CD4-positive, alpha-beta T cell treated with Interleukin-10 for 1 hour (primary cell): ENCODE results near the gene PRR15L.
"Not testable (repeated sequence)": the region's sequence is repeated elsewhere in the genome, so short reads cannot be mapped to it uniquely, and the experiment has no call there.

Experiments used
- DNase-seq: peaks from one replicate; pipeline ENCODE4 v3.0.0-alpha.2; 2020

PRR15L gene

DNA sequence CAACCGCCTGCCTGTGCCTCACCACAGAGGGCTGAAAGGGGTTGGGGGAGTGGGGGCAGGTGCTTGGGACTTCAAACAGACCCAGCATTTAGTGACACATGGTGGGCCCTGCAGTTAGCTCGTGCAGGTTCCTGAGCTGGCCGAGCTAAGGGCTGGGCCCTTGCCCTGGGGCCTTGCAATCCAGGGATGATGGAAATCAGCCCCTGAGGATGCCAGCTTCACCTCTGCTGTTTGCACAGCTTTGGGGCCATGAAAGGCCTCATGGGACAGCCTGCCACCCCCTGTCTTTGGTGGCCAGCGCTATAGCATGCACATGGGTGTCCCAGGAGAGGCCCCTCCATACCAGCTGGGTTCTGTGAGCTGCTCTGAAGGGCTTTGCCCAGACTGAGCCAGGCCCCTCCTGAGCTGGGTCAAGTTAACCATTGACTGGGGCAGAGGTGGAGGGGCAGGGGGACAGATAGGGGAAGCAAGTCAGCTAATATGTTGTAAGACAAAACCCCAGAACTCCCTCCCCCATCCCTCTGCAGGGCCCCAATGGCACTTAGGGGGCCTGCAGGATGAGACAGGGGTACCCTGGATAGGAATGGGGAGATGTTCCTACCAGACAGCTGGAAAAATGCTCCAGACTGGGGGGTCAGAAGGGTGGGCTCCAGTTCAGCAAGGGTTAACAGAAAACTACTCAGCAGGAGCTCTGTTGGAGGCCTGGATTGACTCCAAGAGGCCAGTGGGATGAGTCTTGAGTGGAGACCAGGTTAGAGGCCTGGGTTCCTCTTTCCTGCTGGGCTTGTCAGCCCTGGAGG is 692 bp downstream of the PRR15L start:
- DNase-seq = no peak

DNA sequence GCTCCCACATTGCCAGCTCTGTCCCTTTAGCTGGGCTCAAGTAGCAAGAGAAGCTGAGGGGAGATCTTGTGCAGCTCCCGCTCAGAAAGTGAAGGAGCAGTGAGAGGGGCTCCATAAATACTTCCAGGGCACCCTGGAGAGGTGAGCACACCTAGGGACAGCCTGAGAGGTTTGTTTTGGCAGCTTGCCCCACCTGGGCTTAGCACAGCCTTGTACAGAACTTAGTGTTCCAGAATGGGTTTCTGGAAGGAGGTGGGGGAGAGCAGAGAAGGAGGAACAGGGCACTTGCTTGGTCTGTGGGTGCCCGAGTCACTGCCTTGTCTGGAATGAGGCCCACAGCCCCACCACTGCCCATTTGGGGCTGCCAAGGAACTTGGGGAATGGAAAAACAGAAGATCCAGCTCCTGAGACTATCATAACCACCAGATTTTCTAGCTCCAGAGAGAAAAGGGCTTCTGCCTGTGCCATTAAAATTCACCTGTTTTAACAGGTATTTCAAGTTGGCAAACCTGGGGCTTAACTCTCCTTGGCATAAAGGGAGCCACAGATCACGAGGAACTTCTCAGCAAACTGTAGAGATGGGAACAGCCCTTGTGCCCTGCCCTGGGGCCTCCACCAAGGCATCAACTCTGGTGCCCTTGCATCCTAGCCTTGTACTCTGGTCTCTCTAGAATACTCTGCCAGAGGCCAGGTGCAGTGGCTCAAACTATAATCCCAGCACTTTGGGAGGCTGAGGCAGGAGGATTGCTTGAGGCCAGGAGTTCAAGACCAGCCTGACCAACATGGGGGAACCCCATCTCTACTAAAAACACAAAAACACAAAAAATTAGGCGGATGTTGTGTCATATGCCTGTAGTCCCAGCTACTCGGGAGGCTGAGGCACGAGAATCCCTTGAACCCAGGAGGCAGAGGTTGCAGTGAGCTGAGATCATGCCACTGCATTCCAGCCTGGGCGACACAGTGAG is 1.9 kb downstream of the PRR15L start:
- no peak for DNase-seq

DNA sequence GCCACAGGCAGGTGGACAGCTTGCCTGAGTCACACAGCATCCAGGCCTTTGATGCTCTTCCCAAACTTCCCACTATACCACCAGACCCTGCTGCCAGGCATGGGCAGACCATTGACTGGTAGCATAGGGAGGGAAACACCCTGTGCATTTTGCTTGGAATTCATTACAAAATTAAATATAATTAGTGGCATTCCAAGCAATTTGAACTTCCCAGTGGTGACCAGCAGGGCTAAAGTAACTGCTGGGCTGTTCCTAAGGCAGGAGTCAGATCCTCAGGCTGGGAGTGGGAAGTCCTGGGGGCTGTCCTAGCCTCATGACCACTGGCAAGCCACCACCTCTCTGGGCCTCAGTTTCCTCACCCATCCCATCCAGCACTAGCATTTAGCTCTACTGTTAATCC is 3.8 kb downstream of the PRR15L start:
- DNase-seq = no peak

DNA sequence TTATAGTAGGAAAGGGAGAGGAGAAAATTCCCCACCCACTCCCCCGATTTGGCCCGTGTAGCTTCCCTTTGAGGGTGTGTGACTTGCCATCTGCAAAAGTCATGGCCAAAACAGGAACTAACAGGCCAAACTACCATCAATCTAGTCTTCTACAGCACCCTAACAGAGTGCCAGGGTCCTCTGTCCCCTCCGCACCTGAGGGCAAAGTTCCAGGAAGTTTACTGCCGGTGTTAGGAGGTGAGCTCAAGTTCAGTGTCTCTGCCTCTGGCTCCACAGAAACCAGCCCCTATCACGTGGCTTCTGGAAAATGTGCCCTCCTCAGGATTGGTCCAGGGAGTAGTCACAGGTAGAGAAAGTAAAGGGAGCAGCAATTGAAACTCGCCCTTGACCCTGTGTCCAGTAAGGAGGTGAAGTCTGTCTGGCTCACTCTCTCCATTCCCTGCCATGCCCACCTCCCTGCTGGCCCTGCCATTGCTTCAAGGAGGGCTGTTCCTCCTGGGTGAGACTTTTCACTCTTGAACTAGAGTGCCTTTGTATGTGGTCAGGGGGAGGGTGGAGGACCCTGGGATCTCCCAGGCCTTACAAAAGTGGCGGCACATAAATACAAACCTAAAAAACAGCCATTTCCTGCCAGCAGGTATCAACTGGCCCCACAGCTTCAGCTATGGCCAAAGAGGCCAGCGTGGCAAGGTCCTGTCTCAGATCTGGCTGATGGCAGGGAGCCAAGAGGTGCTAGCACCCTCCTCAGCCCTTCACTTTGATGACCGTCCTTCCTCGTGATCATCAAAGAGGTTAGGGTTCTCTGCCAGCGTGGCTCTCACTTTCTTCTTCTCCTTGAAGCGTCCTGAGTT is 5.3 kb downstream of the PRR15L start:
- no peak for DNase-seq

DNA sequence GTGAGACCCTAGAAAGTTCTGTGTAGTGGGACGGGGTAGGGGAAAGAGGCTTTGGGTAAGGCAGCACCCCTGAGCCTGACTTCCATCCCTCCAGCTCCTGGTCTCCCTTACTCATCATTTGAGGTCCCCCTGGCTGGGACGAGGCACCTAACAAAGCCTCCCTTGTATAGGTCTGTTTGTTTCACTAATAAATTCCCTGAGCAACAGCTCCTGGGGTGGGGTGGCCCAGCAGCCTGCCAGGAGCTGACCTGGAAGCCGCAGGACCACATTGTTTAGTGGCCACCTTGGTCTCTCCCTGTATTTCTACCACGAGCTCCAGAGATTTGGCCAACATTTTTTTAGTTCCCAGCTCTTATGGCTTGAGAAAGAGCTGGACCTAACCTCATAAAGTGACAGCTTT is 7.2 kb downstream of the PRR15L start:
- no peak for DNase-seq

DNA sequence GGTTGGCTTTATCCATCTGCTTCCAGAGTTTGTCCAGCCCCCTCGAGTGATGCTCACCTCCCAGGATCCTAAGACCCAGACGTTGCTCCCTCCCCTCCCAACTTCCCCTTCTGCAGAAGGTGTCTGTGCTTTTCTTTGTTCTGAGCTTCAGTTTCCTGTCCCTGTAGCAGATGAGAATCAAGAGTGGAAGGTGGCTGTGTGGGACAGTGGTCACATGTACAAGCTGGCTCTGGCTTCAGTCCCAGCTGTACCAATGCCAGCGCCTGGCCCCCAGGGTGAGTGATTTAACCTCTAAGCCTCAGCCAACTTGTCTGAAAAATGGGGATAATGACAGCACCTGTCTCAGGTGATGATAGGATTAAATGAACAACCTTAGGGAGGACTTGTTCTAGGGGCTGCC is 7.7 kb downstream of the PRR15L start:
- no peak for DNase-seq

DNA sequence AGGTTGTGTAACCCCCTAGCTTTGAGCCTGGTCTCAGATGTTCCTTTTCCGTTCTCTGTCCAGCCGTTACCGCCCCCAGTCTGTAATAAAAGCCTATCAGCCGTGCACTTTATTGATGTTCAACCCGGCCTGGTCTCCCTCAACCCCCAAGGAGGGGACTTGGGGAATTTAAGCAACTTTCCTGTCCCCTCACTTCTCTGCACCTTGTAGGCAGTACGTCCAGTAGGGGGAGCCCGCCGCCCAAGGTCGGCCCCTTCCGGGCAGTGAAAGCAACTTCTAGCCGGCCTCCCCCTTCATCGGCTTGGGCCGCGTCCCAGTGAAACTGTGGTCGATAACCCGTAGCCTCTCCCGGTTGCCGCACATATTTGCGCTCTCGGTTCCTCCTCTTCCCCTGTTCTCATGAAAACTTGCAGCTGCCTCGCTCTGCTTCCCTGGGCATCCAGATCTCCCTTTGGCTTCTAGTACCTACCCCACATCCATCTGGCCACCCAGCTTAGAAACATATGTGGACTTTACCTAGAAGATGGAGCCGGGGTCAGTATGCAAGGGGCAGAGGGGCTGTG is 8.4 kb downstream of the PRR15L start:
- DNase-seq = peak; percentile 81

DNA sequence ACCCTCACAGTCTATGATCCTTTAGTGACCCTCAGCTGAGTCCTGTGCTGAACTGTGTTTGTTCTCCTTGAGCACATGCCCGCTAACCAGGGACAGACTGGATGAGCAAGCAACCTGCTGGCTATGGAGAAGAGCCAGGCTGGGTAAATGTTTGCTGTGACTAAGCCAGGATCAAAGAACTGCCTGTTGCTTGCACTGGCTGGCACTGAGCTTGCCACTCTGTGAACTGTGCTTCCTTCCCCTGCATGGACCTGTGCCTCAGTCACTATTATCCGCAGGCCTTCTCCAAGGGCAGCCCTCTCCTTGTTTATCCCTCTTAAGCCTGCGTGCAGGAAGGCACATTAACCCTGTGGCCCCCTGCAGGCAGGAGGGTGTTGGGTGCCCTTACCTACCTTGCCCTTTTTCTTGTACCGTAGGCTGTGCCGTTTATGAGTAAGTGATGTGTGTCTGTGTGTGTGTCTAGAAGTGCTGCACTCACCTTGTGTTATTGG is 8.9 kb downstream of the PRR15L start:
- no peak for DNase-seq

DNA sequence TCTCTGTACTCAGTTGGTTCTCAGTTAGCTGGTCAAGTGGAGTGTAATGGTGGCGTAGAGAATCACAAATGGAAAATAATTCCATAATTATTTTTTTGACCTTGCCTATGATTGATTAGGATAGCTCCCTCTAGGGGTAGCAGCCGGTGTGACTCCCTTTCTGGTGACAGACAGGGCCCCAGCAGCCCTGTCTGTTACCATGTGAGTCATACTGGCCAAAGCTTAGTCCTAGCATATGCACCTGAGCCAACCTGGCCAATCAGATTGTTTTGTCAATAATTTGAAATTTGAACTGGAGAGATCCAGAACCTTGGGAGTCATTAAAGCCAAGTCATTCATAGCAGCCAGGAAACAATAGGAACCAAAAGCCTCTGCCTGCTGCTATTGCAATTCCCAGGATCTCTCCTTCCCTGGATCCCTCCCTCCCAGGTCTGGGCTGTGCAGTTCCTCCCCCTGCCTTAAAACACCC is 10.7 kb downstream of the PRR15L start:
- peak; percentile 81 for DNase-seq

DNA sequence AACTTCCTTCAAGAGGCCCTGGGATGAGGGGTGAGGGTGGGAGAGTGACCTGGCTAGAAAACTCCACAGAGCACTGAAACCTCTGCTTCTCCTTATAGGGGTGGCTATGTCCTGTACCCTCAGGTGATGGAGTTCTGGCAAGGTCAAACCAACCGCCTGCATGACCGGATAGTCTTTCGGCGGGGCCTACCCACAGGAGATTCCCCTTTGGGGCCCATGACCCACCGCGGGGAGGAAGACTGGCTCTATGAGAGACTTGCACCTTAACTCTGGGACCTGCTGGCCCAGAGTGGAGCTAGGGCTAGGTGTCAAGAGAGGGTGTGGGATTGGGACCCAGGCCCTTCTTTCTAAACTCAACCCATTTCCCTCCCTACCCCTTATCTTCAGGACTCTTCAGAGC is 11.2 kb downstream of the PRR15L start:
- no peak for DNase-seq

DNA sequence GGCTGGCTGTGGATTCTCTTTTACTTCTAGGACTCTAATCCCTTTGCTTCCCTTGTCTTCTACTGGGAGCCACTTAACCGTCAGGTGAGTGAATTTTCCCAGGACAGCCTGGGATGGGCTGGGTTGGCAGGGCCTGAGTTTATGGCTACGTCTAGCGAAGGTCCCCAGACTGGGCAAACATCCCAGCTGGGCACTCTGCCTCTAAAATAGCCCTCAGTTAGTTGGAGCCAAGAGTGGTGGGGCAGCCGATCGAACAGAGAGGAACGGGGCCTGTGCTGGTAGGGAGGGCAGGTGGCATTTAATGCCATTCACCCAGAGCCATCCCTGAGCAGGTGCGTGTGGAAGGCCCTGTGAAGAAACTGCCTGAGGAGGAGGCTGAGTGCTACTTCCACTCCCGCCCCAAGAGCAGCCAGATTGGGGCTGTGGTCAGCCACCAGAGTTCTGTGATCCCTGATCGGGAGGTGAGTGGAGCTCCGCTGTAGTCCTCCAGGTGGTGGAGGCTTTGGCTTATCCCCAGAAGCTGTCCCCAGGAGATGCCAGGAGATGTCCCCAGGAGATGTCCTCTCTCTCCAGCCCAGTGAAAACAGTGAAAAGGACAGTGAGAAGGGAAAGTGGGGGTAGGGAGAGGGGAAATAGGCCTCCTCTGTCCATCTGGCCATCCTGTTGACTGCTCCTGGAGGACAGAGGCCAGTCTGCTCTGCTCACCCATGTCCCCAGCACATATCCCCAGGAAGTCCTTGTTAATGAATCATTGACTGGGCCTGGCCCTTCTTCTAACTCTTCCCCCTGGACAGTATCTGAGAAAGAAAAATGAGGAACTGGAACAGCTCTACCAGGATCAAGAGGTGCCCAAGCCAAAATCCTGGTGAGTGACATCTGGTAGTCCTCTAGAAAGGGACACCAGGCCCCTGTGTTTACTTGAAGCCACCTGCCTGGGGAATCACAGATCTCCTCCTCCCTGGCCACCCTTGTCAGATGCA is 11.9 kb downstream of the PRR15L start:
- no peak for DNase-seq

DNA sequence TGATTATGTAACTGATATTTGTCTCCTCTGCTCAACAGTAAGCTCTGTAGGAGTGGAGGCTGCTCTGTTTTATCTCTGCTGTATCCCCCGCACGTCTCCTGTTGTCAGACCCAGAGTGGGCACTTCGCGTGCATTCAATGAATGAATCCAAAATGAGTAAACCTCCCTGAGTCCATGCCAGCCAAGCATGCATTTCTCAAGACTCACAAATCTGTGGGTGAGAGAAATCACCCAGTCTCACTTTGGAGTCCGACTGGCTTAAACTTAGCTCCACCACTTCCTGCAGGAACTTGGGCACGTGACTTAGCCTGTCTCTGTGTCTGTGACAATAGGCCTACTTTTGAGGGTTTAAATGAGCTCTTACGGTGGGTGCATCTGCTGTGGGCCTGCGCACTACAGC is 12.6 kb downstream of the PRR15L start:
- DNase-seq = peak; percentile 21

DNA sequence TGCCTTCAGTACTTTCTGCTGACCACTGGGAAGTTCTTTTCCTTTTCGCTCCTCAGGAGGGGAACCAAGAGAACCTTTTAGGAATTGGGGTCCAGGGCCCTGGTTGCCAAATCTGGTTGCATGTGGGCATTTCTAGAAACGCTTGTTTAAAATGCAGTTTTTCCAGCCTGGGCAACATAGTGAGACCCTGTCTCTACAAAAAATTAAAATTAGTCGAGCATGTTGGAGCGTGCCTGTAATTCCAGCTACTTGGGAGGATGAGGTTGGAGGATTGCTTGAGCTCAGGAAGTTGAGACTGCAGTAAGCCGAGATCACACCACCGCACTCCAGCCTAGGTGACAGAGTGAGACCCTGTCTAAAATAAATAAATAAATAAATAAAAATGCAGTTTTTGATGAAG is 15.1 kb downstream of the PRR15L start:
- DNase-seq = no peak

DNA sequence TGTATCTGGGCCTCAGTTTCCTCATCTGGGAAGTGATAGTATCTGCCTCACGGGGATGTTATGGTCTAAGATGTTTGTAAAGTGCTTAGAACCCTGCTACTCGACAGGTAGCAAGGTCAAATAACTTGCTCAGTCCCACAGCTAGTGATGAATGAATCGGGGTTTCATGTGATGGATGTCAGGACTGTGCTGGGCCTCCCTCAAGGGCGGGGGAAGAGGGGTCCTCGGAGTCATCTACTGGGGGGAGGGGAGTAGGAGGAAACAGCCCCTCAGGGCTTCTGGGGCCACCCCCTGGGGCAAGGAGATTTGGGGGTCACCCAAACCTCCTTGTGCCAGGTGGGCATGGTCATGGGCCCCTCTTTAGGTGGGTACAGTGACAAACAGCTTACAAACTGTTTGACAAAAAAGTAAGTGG is 15.6 kb downstream of the PRR15L start:
- DNase-seq = no peak

DNA sequence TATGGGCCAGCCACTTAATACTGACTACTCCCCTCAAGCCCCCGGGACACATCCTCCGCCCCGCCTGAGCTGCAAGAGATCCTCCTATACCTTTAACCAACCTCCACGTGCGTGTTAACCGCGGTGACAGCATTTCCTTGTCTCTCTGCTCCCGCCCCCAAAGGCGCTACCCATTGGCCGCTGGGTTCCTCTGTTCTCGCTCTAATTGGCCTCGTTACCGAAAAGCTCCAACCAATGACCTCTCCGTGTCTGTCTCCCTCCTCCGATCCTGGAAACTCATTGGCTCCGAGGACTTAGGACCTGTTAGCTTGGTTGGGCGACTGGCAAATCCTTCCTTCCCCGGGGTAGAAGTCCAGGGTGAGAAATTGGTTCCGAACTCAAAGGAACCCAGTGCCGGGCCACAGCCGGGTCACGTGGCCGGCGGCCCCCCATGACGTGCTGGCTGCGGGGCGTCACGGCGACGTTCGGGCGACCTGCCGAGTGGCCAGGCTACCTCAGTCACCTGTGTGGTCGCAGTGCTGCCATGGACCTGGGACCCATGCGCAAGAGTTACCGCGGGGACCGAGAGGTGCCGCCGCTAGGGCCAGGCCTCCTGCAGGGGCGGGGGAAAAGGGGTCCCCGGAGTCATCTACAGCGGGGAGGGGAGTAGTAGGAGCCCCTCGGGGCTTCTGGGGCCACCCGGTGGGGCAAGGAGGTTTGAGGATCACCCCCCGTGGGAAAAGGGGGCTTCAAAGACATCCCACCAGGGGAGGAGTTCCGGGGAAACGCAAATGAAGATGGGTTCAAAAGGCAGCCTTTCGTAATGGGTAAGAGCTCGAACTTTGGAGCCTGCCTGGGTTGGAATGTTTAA is 16.2 kb downstream of the PRR15L start, which contains the start of gene PNPO:
Gene PNPO, plus strand, starts transcription at position 326 of the 850 bp plus-strand sequence. Its CDS starts 105 bp downstream, at position 431.
- DNase-seq = peak; percentile 97

DNA sequence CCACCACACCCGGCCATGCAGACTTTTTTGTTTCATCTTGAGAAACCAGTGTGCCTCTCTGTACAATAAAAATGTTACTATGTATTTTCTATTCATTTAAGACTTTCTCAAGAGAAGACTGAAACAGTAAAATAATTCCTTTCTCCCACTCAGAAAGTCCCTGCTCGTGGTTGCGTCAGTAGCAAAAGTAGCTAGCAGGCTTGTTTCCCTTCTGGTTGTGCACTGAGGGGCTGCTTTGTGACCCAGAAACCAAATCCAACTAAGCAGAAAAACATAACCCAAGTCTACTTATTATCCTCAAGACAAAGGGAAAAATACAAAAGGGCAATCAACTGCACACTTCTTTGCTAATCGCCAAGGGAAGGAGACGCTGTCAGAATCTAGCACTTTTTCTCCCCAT is 19.7 kb downstream of the PRR15L start:
- no peak for DNase-seq

DNA sequence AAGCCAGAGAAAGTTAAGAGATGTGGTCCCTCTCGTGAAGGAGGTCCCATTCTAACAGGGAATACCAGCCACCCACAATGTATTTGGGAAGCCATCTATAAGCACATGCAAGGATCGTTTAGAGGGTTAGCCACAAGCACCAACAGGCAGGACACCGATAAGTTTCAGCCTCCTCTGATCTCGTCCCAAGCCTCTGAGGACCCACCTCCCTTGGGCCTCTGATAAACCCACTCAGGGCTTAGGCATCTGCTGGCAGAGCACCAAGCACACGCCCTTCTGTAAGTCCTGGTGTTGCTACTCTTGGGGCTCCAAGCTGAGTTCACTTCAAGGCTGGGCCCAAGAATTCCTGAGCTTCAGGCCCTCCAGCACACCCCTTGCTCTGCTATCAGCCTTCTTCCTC is 21.7 kb downstream of the PRR15L start:
- DNase-seq = no peak

DNA sequence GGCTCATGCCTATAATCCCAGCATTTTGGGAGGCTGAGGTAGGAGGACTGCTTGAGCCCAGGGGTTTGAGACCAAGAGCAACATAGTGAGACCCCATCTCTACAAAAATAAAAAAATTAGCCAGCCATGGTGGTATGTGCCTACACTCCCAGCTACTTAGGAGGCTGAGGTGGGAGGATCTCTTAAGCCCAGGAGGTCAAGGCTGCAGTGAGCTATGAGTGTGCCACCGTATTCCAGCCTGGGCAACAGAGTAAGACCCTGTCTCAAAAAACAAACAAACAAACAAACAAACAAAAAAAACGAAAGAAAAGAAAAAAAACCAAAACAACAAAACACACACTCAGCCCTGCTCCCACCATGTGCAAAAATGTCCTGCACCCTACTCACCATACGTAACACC is 22.2 kb downstream of the PRR15L start:
- DNase-seq = not testable (repeated sequence)

DNA sequence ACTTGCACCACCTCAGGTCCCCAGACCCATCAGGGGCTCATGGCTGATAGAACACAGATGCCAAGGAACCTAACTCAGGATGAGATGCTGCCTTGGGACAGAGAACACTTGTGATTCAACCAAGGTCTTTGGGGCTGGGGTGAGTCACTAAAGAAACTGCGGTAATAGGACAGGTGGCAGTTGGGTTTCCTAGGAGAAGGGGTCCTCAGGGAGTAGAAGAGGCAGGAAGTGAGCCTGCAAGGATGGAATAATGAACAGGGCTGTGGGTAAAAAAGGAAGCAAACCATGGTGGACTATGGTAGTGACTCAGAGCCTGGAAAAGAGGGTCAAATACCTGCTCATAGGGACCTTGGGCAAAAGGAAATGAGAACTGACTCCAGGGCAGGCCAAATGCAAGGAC is 22.8 kb downstream of the PRR15L start:
- no peak for DNase-seq

DNA sequence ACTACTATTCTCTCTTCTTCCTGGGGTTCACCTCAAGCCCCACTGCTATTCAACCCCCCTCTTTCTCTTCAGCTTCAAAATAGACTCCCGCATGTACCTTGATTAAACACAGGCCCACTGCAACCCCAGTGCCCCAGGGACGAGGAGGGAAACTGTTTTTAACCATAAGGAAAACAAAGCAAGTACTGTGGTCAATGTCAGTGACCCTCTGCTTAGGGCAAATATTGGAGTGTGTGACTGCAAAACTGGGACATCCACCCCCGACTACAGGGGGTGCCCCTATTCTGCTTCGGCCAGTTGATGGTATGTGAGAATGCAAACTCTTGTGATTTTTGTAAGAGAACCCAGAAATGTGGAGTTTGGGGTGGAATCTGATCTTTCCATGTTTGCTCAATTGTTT is 25.8 kb downstream of the PRR15L start:
- DNase-seq = no peak
